GM23248 (cell line): ENCODE results near the gene THSD4.

ENCODE experiments used
- EZH2 ChIP-seq: fragments of 200-600 bp; sonication (generic); IDR thresholded peaks from 2 replicates; pipeline ENCODE4 v1.6.1; 2018; ENCODE audit warnings: antibody characterized with exemption, mild to moderate bottlenecking; ENCODE audit not compliant: insufficient read depth, poor library complexity, severe bottlenecking
- EZH2phosphoT487 ChIP-seq: fragments of 200-600 bp; sonication (generic); IDR thresholded peaks from 2 replicates; pipeline ENCODE4 v1.6.1; 2018; ENCODE audit warnings: antibody characterized with exemption, moderate library complexity, mild to moderate bottlenecking, low read depth; ENCODE audit not compliant: insufficient read depth

- TF ChIP-seq EZH2 (no peak), EZH2phosphoT487 (no peak)
Measured at GRCh38 chr15:71250936-71251583, 135.8 kb downstream of the THSD4 start.
